GM18498 (cell line): ENCODE measurements around the gene BRAP.
"Not testable (repeated sequence)": the region's sequence is repeated elsewhere in the genome, so short reads cannot be mapped to it uniquely, and the experiment has no call there.

Experiments used
- ATAC-seq: cut with Tn5 transposase; IDR thresholded peaks from one replicate; pipeline ENCODE4 v1.9.1; 2021; ENCODE audit warnings: mild to moderate bottlenecking, moderate library complexity; ENCODE audit not compliant: unreplicated experiment

The BRAP gene, protein sequence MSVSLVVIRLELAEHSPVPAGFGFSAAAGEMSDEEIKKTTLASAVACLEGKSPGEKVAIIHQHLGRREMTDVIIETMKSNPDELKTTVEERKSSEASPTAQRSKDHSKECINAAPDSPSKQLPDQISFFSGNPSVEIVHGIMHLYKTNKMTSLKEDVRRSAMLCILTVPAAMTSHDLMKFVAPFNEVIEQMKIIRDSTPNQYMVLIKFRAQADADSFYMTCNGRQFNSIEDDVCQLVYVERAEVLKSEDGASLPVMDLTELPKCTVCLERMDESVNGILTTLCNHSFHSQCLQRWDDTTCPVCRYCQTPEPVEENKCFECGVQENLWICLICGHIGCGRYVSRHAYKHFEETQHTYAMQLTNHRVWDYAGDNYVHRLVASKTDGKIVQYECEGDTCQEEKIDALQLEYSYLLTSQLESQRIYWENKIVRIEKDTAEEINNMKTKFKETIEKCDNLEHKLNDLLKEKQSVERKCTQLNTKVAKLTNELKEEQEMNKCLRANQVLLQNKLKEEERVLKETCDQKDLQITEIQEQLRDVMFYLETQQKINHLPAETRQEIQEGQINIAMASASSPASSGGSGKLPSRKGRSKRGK

DNA sequence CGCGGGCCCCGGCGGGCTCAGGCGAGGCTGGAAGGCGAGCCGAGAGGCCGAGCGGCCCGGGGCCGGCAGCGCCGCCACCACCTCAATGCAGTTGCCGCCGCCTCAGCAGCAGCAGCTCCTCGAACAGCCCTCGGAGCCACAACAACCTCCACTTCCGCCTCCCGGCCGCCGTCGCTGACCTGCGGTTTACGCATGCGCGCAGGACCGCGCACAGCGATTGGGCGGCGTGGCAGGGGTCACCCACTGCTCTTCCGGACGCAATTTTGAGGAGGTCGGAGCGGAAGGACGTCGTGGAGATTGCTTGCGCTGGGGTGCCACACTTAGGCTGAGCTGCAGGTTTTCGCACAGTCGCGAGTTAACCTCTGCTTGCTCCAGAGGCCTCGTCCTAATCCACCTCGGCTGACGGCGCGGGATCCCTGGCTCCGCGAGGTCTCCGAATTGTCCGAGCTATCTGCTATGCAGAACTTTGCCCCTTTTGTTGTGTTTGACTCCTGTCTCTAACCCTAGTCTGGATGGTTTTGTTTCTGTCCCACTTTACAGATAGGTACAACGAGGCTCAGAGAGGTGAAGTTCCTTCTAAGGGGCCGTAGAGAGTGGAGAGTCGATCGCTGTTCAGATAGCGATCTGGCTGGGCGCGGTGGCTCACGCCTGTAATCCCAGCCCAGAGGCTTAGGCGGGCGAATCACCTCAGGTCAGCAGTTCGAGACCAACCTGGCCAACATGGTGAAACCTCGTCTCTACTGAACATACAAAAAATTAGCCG is at the start of gene BRAP, which contains the start of gene ACAD10:
Gene BRAP (minus strand): TSS at position 146 of the 763 bp plus-strand sequence. CDS start 164 bp downstream, outside the sequence.
Gene ACAD10 (plus strand): TSS at position 243 of the 763 bp plus-strand sequence. CDS start 6,657 bp downstream, outside the sequence.
- ATAC-seq: peak; percentile 89

GRCh38 chr12:111733340-111733915 is 47.7 kb upstream of the BRAP start:
- no peak for ATAC-seq

GRCh38 chr12:111732786-111733185 is 47.0 kb upstream of the BRAP start:
- ATAC-seq: no peak

DNA sequence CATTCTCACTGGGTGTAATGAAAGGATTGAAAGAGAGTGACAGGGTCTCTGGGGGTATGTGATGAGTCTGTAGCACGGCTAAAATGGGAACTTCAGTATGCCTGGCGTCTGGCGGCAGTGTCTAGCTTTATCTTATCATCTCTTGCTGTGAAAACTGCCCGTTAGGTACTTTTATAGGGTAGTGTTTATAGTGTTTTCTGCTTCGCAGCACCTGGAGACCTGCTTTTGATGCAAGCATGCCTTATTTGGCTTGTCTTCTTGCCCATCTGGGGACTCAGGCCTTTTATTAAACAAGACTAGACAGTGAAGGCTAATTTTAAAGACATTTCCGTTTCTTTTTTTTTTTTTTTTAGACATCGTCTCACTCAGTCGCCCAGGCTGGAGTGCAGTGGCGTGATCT is 44.7 kb upstream of the BRAP start:
- no peak for ATAC-seq

DNA sequence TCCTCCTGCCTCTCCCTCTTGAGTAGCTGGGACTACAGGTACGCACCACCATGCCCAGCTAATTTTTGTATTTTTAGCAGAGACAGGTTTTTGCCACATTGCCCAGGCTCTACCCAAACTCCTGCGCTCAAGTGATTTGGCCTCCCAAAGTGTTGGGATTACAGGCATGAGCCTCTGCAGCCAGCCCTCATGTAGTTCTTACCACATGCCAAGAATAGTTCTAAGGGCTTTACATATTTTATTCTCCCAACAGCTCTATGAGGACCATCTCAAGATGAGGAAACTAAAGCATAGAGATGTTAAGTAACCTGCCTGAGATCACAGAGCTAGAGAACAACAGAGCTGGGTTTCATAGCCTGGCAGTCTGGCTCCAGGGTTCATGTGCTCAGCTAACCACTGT is 43.0 kb upstream of the BRAP start:
- no peak for ATAC-seq

DNA sequence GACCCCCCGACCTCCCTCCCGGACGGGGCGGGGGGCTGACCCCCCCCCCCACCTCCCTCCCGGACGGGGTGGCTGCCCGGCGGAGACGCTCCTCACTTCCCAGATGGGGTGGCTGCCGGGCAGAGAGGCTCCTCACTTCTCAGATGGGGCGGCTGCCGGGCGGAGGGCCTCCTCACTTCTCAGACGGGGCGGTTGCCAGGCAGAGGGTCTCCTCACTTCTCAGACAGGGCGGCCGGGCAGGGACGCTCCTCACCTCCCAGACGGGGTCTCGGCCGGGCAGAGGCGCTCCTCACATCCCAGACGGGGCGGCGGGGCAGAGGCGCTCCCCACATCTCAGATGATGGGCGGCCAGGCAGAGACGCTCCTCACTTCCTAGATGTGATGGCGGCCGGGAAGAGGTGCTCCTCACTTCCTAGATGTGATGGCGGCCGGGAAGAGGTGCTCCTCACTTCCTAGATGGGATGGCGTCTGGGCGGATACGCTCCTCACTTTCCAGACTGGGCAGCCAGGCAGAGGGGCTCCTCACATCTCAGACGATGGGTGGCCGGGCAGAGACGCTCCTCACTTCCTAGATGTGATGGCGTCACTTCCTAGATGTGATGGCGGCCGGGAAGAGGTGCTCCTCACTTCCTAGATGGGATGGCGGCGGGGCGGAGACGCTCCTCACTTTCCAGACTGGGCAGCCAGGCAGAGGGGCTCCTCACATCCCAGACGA is 38.0 kb upstream of the BRAP start:
- not testable (repeated sequence) for ATAC-seq

DNA sequence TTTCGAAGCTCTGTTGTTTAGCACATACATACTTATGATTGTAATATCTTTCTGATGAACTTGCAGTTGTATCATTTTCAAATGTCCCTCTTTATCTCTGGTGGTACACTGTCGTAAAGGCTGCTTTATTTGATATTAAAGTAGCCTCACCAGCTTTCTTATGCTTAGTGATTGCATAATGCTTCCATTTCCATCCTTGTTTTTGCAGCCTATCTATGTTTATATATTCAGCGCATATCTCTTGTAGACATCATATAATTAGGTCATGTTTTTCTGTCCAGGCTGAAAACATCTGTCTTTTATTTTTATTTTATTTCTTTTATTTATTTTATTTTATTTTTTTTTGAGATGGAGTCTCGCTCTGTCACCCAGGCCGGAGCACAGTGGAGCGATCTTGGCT is 34.7 kb upstream of the BRAP start:
- no peak for ATAC-seq

DNA sequence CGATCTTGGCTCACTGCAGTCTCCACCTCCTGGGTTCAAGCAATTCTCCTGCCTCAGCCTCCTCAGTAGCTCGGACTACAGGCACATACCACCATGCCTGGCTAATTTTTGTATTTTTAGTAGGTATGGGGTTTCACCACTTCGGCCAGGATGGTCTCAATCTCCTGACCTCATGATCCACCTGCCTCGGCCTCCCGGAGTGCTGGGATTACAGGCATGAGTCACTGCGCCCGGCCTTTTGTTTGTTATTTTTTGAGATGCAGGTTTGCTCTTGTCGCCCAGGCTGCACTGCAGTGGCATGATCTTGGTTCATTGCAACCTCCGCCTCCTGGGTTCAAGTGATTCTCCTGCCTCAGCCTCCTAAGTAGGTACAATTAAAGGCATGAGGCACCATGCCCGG is 33.6 kb upstream of the BRAP start:
- not testable (repeated sequence) for ATAC-seq

- ATAC-seq: no peak
These were observed 29.5 kb upstream of the BRAP start for GRCh38 chr12:111715279-111715678.

- no peak for ATAC-seq
These were observed 20.4 kb upstream of the BRAP start for GRCh38 chr12:111706145-111706544.

DNA sequence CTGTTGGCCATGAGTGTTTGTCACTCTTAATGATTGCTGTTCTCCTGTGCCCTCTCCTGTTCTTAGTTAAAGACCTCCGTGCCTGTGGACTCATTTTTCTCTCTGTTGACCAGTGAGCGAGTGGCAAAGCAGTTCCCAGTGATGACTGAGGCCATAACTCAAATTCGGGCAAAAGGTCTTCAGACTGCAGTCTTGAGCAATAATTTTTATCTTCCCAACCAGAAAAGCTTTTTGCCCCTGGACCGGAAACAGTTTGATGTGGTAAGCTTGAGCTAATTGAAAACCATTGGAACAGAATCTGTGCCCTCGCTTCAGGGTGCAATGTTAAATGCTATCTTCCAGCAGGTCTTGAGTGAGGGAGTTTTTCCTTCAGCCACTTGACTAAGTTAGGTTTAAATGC is 19.9 kb upstream of the BRAP start:
- ATAC-seq: no peak

GRCh38 chr12:111699962-111700361 is 14.2 kb upstream of the BRAP start:
- ATAC-seq: no peak

DNA sequence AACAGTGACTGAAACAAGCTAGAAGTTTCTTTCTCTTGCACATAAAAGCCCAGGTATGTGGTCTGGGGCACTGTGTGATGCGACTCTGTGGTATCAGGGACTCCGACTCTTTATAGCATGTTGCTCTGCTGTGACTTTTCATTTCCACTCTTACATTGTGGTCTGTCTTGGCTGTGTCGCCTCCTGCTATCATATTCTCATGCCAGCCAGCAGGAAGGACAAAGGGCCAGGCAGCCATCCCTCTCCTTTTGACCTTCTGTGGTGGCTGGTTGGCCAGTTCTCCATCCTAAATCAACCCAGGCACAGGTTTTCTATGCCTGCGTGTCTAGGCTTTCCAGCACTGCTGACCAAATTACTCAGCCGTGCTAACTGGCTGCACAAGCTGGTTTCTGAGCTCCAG is 8.1 kb upstream of the BRAP start:
- ATAC-seq: no peak

GRCh38 chr12:111692575-111693210 is 6.9 kb upstream of the BRAP start:
- no peak for ATAC-seq

DNA sequence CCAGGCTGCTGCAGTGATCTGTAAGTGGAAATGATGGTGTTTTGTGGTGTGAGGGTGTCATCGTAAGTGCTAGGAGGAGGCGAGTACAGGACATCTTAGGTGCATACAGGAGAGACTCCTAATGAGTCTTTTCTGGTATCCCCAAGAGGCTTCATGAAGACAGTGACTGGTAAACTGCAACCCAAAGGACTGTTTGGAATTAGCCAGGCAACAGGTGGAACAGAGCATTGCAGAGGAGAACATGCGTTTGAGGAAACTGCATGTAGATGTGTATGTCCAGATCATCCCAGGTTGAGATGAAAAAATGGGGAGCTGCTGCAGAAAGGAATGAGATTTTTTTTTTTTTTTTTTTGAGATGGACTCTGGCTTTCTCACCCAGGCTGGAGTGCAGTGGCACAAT is 5.5 kb upstream of the BRAP start:
- ATAC-seq: no peak

- no peak for ATAC-seq
These were observed 2.2 kb upstream of the BRAP start for GRCh38 chr12:111687952-111688351.

GRCh38 chr12:111687255-111687654 is 1.5 kb upstream of the BRAP start:
- ATAC-seq: no peak

- ATAC-seq: no peak
These were observed 884 bp upstream of the BRAP start for GRCh38 chr12:111686574-111687105.

DNA sequence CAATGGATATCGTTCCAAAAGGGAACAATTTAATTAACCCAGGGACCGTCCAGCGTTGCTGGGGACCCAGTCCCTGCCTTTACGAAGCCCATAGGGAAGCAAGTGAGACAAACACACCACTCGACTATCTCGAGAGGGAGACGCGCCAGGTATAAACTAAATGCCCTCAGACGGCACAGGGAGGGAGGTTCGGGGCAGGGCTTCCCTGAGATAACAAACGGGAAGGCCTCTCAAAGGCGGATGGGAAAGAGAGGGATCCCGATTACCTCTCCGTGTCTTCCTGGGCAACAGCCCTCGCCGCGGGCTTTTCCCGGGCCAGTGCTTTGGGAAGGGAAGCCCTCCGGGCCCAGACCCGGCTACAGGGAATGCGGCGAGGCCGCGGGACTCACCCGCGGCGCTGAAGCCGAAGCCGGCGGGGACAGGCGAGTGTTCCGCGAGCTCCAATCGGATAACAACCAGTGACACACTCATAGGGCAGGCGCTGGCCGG is 390 bp downstream of the BRAP start:
- ATAC-seq: peak; percentile 12
